HepG2 (cell line): ENCODE results near the gene LARP7. TPM values are rescaled to one million over a fixed set of nuclear protein-coding genes. Genes with fewer than 3 reads are reported as not detected.

ENCODE experiments used
- CENPX ChIP-seq: sonication (generic); formaldehyde crosslinking; IDR thresholded peaks from 2 replicates; pipeline ENCODE4 v1.9.0; 2021; ENCODE audit warnings: mild to moderate bottlenecking, missing genetic modification reagents, moderate library complexity
- GZF1 ChIP-seq: sonication (generic); formaldehyde crosslinking; IDR thresholded peaks from 2 replicates; pipeline ENCODE4 v1.5.1; 2020; ENCODE audit warnings: mild to moderate bottlenecking, missing genetic modification reagents
- MBD4 ChIP-seq: IDR thresholded peaks from 2 replicates; pipeline ENCODE4 v1.6.1; 2012; ENCODE audit warnings: low read length, inconsistent platforms, borderline replicate concordance
- MYC ChIP-seq: sonication (generic); formaldehyde crosslinking; IDR thresholded peaks from 2 replicates; pipeline ENCODE4 v1.9.0; 2021; ENCODE audit warnings: missing genetic modification reagents, borderline replicate concordance
- SOX6 ChIP-seq, 2 experiments: fragments of 450-650 bp in 1 of 2; sonication (generic) in 1 of 2; formaldehyde crosslinking in 1 of 2; IDR thresholded peaks; 2 replicates each; pipeline versions ENCODE4 v1.4.0 to v1.6.1; 2017 to 2020; ENCODE audit warnings: antibody characterized with exemption in 1 of 2, mild to moderate bottlenecking in 1 of 2, missing genetic modification reagents in 1 of 2
- SP2 ChIP-seq: sonication (generic); formaldehyde crosslinking; IDR thresholded peaks from 2 replicates; pipeline ENCODE4 v1.5.1; 2020; ENCODE audit warnings: mild to moderate bottlenecking, missing genetic modification reagents
- TBX3 ChIP-seq: fragments of 450-650 bp; IDR thresholded peaks from 2 replicates; pipeline ENCODE4 v1.6.1; 2017; ENCODE audit warnings: antibody characterized with exemption, mild to moderate bottlenecking, inconsistent platforms, borderline replicate concordance
- TCF7L2 ChIP-seq: IDR thresholded peaks from 2 replicates; pipeline ENCODE4 v1.6.1; 2011; ENCODE audit warnings: mild to moderate bottlenecking, low read depth, low read length, moderate library complexity
- TOE1 ChIP-seq: sonication (generic); formaldehyde crosslinking; IDR thresholded peaks from 2 replicates; pipeline ENCODE4 v1.4.0; 2020; ENCODE audit warnings: mild to moderate bottlenecking, missing genetic modification reagents
- ZC3H13 ChIP-seq: sonication (generic); formaldehyde crosslinking; IDR thresholded peaks from 2 replicates; pipeline ENCODE4 v1.8.1; 2023; ENCODE audit warnings: mild to moderate bottlenecking, missing genetic modification reagents, moderate library complexity
- ZC3H4 ChIP-seq: sonication (generic); formaldehyde crosslinking; IDR thresholded peaks from 2 replicates; pipeline ENCODE4 v1.4.0; 2020; ENCODE audit warnings: missing genetic modification reagents, borderline replicate concordance
- ZNF143 ChIP-seq: sonication (generic); formaldehyde crosslinking; IDR thresholded peaks from 2 replicates; pipeline ENCODE4 v1.4.0; 2020; ENCODE audit warnings: missing genetic modification reagents
- ZNF20 ChIP-seq: sonication (generic); formaldehyde crosslinking; IDR thresholded peaks from 2 replicates; pipeline ENCODE4 v1.4.0; 2020; ENCODE audit warnings: mild to moderate bottlenecking, moderate library complexity, missing genetic modification reagents
- ZNF234 ChIP-seq: sonication (generic); formaldehyde crosslinking; conservative IDR thresholded peaks from 2 replicates; pipeline ENCODE4 v1.5.1; 2020; ENCODE audit warnings: mild to moderate bottlenecking, missing genetic modification reagents
- ZNF33B ChIP-seq: sonication (generic); formaldehyde crosslinking; IDR thresholded peaks from 2 replicates; pipeline ENCODE4 v1.5.1; 2020; ENCODE audit warnings: mild to moderate bottlenecking, missing genetic modification reagents
- ZNF644 ChIP-seq: IDR thresholded peaks from 2 replicates; pipeline ENCODE4 v1.6.1; 2016; ENCODE audit warnings: low read depth
- ZNF775 ChIP-seq: sonication (generic); formaldehyde crosslinking; IDR thresholded peaks from 2 replicates; pipeline ENCODE4 v1.4.0; 2020; ENCODE audit warnings: missing genetic modification reagents, mild to moderate bottlenecking, moderate library complexity, borderline replicate concordance
- polyA plus RNA-seq, 8 experiments: library from polyadenylated mRNA; depleted of rRNA in 3 of 8; stranded (reverse) in 7 of 8; unstranded in 1 of 8; fragments of >200 nt; fragmentation: Illumina TruSeq in 4 of 8; extraction: Trizol in 4 of 8; gene quantifications; 2 replicates each; pipeline versions ENCODE4 v1.2.1 to v1.2.3, GENCODE V29; 2011 to 2016; ENCODE audit warnings: low read depth in 4 of 8, missing spikeins in 1 of 8, mixed read lengths in 1 of 8; ENCODE audit not compliant: insufficient read depth in 1 of 8
- total RNA-seq, 5 experiments: library from RNA; depleted of rRNA; stranded (reverse); fragments of >200 nt; fragmentation: Illumina TruSeq; extraction: Trizol; gene quantifications; 2 replicates each; pipeline ENCODE4 v1.2.3, GENCODE V29; 2016; ENCODE audit warnings: low read depth in 1 of 5
- TF ChIP-seq, protein P1 (sequence below): sonication (generic); IDR thresholded peaks from 2 replicates; pipeline ENCODE4 v1.6.1; 2016; ENCODE audit warnings: low read depth, borderline replicate concordance
- TF ChIP-seq, protein P2 (sequence below): sonication (generic); formaldehyde crosslinking; IDR thresholded peaks from 2 replicates; pipeline ENCODE4 v1.4.0; 2020; ENCODE audit warnings: missing genetic modification reagents; ENCODE audit errors: not compliant biosample characterization
- TF ChIP-seq, protein P3 (sequence below): sonication (generic); formaldehyde crosslinking; IDR thresholded peaks from 2 replicates; pipeline ENCODE4 v1.8.1; 2023; ENCODE audit warnings: mild to moderate bottlenecking, missing genetic modification reagents

The LARP7 gene
- total and polyA plus RNA-seq, 2 of the 13 experiments (the other 11 are each of a cell fraction or from before 2014, with no cell fraction given), result 9.7 to 37.1 TPM

DNA sequence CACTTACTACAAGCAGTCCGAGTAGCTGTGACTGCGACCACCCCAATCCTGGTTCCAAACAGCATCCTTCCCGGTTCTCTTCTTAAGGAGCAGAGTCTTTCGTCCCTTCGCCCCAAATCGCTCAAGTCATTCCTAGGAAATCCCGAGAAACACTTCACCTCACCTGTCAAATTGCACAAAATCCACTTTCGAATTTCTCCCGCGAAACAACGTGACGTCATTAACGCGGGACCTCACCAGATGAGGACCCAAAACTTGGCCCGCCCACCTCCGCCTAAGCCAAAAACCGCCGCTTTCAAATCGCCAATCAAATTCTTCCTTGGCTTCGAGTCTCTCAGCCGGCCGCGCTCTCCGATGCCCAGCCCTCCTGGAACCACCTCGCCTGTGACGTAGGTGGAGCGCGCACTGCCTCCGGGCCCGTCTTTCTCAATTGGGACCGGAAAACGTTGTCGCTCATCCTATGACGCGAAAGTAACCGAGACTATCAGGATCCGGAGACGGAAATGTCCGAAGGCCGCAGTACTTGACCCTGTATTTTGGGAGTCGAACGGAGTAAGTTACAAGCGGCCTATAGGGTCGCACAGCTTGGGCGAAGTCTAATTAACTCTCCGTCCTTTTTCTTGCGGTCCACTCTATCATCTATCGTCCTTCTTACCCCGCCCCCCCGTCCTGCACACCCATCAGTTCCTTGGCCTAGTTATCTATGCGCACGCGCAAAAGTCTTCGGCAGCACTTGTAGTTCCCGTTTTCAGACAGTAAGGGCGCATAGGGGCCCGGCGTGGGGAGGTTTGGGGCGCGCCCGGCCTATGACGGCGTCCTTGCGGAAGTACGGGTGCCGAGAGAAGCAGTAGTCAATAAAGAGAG is at the start of gene LARP7, which contains the start of gene ZGRF1 (continued):
- no peak for TF ChIP-seq TCF7L2
- no peak for TF ChIP-seq TOE1 (CRISPR knock-in tag)
- TF ChIP-seq, protein P1, sequence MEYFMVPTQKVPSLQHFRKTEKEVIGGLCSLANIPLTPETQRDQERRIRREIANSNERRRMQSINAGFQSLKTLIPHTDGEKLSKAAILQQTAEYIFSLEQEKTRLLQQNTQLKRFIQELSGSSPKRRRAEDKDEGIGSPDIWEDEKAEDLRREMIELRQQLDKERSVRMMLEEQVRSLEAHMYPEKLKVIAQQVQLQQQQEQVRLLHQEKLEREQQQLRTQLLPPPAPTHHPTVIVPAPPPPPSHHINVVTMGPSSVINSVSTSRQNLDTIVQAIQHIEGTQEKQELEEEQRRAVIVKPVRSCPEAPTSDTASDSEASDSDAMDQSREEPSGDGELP, result peak; percentile 51; the same call in 1 of the 2 replicates
- TF ChIP-seq ZNF20 (CRISPR knock-in tag), result no peak
- TF ChIP-seq, protein P2, sequence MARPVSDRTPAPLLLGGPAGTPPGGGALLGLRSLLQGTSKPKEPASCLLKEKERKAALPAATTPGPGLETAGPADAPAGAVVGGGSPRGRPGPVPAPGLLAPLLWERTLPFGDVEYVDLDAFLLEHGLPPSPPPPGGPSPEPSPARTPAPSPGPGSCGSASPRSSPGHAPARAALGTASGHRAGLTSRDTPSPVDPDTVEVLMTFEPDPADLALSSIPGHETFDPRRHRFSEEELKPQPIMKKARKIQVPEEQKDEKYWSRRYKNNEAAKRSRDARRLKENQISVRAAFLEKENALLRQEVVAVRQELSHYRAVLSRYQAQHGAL (CRISPR knock-in tag), result no peak
- no peak for TF ChIP-seq ZC3H4 (CRISPR knock-in tag)
- TF ChIP-seq ZNF644 (CRISPR knock-in tag), result no peak
- peak; percentile 63; the same call in 1 of the 2 replicates for TF ChIP-seq MYC (CRISPR knock-in tag)
- TF ChIP-seq ZNF234 (CRISPR knock-in tag), result no peak
- no peak for TF ChIP-seq MBD4
- TF ChIP-seq, protein P3, sequence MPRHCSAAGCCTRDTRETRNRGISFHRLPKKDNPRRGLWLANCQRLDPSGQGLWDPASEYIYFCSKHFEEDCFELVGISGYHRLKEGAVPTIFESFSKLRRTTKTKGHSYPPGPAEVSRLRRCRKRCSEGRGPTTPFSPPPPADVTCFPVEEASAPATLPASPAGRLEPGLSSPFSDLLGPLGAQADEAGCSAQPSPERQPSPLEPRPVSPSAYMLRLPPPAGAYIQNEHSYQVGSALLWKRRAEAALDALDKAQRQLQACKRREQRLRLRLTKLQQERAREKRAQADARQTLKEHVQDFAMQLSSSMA (CRISPR knock-in tag), result no peak
- TF ChIP-seq CENPX, result no peak
- no peak for TF ChIP-seq ZNF775 (CRISPR knock-in tag)
- no peak for TF ChIP-seq ZC3H13 (CRISPR knock-in tag)
- TF ChIP-seq GZF1, result peak; percentile 96; the same call in 1 of the 2 replicates
- no peak for TF ChIP-seq TBX3
- TF ChIP-seq ZNF33B, result no peak
- peak; percentile 21; the same call in 1 of the 2 replicates for TF ChIP-seq ZNF143 (CRISPR knock-in tag)
- no peak for TF ChIP-seq SOX6 (IDR thresholded peaks at IDR 0.05)
- peak; percentile 52 for TF ChIP-seq SOX6 (CRISPR knock-in tag; IDR thresholded peaks at IDR 0.05)
- peak; percentile 60 for TF ChIP-seq SP2
